Effector CD8-positive, alpha-beta T cell (primary cell): ENCODE data around the gene ZNF879.

Experiments
- DNase-seq: peaks from one replicate; lab custom pipeline; 2025; lab: John Stamatoyannopoulos, UW

The ZNF879 gene

DNA sequence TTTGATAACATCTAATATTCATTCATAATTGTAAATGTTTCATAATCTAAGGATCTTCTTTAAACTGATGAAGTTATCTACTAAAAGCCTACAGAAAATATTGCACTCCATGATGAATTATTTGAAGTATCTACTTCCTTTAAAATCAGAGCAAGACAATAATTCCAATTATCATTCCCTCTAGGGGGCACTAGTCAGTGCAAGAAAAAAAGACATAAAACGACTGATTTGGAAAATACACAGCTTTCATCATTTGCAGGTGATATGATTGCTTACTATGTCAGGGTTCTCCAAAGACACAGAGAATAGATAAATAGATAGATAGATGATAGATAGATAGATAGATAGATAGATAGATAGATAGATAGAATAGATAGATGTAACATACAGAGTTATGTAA is 14.9 kb upstream of the ZNF879 start:
- DNase-seq: no peak

DNA sequence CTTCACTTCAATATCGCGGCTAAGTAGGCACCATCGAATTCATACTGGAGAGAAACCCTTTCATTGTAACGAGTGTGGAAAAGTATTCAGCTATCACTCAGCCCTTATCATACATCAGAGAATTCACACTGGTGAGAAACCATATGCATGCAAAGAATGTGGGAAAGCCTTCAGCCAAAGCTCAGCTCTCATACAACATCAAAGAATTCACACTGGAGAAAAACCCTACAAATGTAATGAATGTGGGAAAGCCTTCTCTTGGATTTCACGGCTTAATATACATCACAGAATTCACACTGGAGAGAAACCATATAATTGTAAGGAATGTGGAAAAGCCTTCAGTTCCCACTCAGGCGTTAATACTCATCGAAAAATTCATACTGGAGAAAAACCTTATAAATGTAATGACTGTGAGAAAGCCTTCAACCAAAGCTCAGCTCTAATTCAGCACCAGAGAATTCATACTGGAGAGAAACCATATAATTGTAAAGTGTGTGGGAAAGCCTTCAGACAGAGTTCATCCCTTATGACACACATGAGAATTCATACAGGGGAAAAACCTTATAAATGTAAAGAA is 9.5 kb downstream of the ZNF879 start:
- DNase-seq: no peak

DNA sequence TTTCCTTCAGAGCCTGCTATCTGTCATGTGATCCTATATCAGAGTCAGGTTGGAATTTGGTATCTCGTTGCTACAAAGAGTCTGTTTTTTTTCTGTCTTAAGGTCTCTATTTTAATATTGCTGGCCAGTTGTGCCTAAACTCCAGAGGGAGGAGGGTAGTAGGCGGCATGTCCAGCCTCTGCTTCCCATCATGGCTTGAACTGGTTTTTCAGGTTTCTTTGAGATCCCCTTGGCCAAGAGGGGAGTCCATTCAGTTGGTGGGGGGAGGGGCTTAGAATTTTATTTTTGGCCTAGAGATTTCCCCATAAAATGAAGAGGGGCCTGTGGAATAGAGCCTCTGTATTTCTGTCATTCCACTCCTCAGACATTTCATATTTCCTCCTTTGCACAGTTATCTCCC is 21.2 kb downstream of the ZNF879 start:
- no peak for DNase-seq

DNA sequence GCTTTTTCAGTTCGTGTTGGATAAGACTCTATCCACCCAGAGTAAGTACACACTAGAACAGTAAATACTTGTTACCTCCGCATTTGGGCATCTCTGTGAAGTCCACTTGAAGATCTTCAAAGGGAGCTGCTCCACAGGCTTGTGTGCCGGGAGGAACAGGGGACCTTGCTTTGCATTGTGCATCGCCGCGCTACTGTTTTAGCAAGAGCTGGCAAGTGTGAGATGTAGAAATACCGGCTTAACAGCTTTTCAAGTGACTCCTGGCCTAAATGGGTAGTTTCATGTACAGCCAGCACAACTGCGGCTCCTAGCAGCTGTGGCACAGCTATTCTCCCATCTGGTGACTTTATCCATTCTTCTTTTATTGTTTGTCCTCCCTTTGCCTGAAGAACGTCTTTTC is 28.2 kb downstream of the ZNF879 start:
- no peak for DNase-seq

DNA sequence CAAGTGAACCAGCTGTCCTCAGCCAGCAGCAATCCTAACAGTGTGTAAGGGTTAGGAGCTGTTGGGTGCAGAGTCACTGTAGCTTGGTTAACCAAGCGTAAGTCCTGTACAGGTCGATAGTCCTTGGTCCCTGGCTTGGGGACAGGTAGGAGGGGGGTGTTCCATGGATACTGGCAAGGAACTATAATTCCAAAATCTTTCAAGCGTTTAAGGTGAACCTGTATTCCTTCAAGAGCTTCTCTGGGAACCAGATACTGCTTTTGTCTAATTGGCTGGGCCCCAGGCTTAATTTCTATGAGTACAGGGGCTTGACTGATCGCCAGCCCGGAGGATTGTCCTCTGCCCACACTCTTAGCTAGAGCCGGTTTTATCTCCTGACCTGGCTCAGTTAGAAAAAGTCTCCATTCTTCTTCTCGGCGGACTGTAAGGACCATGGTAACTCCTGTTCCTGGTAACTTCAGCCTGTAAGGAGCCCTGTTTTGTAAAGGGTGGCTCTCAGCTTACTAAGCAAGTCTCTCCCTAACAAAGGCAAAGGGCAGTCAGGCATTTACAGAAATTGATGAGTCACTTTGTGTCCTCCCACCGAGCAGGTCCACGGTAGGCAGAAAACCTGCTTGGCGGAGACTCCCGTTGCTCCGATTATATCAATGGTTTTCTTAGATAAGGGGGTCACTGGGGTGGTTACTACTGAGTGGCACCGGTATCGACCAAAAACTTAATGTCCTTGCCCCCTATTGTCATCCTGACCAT is 30.6 kb downstream of the ZNF879 start:
- DNase-seq: no peak

DNA sequence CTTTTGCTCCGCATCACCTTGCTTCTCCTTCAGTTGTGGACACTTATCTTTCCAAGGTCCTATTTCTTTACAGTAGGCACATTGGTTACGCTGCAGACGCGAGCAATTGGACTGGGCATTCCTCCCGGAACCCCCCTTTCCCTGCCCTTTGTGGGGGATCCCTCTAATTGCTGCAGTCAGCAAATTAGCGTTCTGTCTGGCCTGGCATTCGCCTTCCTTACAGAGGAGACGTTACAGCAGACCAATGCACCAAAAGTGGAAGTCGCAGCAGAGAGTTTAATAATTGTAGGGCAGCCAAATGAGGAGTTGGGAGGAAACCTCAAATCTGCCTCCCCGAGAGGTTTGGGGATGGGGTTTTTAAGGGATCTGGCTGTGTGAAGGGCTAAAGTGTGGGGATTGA is 31.3 kb downstream of the ZNF879 start:
- no peak for DNase-seq

DNA sequence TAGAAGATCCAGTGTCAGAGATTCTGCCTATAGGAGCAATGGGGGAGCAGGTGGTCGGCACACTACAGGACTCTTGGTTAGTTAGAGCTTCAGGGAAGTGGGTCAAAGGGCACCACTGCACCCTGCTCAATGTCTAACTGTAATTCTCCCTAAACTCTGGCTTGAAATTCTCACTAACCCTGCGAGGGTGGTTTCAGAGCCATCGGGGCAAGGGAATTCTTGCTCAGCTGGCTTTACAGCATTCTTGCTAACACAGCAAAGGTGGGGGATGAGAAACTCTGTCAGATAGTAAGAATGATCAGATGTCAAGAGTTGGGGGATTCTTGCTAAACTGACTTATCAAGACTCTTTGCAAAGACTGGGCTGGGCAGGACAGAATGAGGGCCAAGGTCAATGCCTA is 31.8 kb downstream of the ZNF879 start:
- DNase-seq: no peak

DNA sequence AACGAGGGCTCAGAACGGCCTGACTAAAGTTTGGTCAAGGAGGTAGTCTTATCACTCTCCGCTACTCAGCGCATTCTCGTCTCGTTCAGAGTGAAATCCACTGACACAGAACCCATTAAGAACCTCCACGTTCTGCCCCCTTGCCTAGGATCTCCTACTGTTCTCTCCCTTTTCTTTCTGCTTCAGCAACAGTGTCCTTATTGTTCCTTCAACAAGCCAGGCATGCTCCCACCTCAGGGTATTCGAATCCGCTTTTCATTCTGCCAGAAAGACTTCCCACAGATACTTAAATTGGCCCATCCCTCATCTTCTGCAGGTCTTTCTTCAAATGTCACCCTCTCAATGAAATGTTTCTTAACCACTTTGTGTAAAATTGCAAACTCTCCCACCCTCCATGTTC is 32.2 kb downstream of the ZNF879 start:
- no peak for DNase-seq

DNA sequence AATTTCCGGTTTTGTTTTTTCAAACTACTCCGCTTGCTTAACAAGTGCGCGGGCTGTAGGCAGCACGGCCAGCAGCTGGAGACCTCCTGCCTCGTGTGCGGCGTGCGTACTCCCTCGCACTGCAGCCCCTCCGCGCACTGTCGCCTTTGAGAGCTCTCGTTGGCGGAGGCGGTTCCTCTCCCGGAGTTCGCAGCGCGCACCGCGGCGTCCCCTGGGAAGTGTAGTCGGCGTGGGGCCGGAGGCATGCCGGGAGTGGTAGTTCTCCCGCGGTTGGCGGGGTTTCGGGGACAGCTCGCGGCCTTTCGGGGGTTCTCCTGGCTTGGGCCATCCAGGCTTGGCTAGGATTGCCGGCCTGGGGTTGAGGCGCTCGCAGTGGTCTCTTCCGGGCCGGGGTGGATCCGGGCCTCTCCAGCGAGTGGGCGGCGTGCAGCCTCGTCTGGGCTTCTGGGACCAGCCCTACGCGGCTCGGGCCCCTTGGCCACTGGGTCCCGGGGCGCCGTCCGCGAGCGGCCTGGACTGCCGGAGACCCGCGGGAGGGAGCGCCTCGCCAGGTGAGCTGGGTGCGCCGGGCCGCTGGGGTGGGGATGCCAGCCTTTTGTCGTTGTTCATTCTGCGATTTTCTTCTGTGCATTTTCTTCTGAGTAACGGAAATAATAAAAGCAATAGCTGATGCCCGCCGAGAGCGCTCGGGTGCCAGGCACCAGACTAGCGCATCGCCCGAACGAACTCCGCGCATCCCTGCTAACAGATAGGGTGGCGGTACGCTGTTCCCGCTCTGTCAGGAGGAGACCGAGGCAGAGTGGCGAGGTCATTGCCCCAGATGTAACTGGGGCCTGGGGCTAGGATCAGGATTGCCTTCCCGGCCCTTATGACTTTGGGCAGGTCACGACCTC is 36.8 kb downstream of the ZNF879 start, which contains the start of gene ZNF354C:
TSS of gene ZNF354C (plus strand) at position 258 of the 893 bp plus-strand sequence. CDS start 1,696 bp downstream, outside the sequence.
- DNase-seq: peak; percentile 80

DNA sequence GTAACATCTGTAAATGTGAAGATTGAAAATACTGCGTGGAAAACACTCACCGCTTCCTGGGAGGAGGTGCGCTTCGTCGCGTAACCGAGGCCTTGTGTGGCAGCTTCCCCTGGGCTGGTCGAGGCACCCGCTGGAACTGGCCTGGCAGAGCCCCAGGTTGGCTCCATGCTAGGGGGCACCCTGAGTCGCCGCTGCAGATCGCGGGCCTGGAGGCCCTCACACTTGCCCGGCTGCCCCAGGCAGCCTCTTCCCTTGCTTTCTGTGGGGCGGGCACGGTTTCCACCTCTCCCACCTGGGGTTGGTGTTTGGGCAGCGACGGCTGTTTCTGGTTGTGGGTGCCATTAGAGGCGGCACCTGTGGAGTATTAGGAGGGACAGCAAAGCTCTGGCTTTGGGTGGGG is 37.4 kb downstream of the ZNF879 start:
- DNase-seq: no peak

DNA sequence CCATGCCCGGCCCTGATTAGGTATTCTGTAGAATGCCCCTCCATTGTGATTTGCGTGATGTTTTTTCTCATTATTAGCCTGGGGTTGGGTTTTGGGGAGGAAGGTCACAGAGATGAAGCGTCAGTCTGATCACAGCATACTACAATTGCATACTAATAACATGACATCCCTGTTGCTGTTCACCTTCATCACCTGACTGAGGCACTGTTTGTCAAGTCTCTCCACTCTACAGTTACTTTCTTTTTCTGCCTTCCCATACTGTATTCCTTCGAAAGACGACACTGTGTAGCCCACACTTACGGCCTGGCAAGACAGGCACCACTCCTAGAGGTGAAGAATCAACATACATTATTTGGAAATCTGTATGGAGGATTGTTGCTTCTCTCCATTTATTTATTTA is 42.1 kb downstream of the ZNF879 start:
- DNase-seq: no peak

DNA sequence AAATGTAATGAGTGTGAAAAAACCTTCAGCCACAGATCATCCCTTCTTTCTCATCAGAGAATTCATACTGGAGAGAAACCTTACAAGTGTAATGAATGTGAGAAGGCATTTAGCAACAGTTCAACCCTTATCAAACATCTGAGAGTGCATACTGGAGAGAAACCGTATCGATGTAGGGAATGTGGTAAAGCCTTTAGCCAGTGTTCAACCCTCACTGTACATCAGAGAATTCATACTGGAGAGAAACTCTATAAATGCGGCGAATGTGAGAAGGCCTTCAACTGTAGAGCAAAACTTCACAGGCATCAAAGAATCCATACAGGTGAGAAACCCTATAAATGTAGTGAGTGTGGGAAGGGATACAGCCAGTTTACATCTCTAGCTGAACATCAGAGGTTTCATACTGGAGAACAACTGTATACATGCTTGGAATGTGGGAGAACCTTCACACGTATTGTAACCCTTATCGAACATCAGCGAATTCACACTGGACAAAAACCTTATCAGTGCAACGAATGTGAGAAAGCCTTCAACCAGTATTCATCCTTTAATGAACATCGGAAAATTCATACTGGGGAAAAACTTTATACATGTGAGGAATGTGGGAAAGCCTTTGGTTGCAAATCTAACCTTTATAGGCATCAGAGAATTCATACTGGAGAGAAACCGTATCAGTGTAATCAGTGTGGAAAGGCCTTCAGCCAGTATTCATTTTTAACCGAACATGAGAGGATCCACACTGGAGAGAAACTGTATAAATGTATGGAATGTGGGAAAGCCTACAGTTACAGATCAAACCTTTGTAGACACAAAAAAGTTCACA is 55.8 kb downstream of the ZNF879 start:
- DNase-seq: no peak

DNA sequence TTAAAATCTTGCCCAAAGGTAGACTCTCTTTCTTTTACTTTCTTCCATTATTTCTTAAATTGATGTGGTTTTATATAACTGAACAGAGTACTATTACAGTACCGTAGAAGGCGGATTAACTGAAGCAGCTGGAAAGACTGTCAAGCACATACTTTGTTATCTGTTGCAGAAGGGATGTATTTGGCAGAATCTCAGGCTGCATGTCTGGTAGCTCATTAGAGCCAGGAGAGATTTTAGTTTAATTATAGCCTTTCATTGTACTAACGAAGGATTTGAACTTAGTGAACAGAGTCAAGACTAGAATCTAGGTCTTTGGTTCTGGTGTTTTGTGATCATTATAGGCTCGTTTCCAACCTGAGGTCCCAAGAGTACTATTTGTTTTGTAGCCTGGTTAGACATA is 57.1 kb downstream of the ZNF879 start:
- DNase-seq: no peak
